ENCODE measurements around the gene MPP3.

Gene MPP3

DNA sequence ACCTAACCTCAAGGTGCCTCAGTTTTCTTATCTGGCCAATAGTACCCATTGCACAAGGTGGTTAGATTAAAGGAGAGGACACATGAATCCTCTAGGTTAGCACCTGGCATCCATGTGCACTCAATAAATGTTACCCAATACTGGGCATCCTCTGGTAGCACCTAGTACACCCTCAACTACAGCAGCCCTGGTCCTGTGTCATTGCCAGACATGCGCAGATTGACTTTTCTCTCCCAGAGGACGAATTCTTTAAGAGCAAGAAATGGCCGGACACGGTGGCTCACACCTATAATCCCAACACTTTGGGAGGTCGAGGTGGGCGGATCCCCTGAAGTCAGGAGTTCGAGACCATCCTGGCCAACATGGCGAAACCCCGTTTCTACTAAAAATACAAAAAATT lies 61.5 kb downstream of the MPP3 start:
- H3K4me3 ChIP-seq (ENCODE audit: low read depth, low read length) = no peak overlapping the region
- no peak for DNase-seq (ENCODE audit: low read depth)
- in situ Hi-C loops (cut with HindIII; ENCODE audit: low sequenced_read_pairs) = no loop called here
- TF ChIP-seq, protein P1, sequence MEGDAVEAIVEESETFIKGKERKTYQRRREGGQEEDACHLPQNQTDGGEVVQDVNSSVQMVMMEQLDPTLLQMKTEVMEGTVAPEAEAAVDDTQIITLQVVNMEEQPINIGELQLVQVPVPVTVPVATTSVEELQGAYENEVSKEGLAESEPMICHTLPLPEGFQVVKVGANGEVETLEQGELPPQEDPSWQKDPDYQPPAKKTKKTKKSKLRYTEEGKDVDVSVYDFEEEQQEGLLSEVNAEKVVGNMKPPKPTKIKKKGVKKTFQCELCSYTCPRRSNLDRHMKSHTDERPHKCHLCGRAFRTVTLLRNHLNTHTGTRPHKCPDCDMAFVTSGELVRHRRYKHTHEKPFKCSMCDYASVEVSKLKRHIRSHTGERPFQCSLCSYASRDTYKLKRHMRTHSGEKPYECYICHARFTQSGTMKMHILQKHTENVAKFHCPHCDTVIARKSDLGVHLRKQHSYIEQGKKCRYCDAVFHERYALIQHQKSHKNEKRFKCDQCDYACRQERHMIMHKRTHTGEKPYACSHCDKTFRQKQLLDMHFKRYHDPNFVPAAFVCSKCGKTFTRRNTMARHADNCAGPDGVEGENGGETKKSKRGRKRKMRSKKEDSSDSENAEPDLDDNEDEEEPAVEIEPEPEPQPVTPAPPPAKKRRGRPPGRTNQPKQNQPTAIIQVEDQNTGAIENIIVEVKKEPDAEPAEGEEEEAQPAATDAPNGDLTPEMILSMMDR (IDR thresholded peaks at IDR 0.05; ENCODE audit: low read depth, low read length, missing control alignments) = no peak

DNA sequence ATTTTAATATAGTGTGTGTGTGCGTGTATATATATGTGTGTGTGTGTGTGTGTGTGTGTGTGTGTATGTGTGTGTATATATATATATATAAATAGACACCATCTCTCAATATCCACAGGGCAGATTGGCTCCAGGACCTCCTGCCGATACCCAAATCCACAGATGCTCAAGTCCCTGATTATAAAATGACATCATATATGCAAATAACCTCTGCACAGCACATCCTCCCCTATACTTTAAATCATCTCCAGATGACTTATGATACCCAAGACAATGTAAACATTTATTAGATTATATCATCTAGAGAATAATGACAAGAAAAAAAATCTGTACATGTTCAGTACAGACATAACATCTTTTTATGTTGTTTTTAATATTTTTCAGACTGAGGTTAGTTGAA lies 62.0 kb downstream of the MPP3 start:
- TF ChIP-seq, protein P1 (IDR thresholded peaks at IDR 0.05; ENCODE audit: low read depth, low read length, missing control alignments) = no peak
- in situ Hi-C loops (cut with HindIII; ENCODE audit: low sequenced_read_pairs) = no loop called here
- no peak for DNase-seq (ENCODE audit: low read depth)

DNA sequence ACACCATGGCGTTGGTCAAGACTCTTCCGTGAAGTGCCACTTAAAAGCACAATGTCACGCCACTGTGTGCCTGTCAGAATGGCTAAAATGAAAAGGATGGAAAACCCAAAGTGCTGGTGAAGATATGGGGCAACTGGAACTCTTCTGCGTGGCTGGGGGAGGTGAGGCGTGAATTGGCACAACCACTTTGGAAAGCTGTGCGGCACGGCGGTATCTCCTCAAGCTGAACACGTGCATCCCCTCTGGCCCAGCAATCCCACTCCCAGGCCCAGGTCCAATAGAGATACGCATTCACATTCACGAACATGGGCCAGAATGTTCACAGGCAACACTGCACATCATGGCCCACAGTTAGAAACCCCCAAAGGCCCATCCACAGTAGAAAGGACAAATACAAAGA lies 63.1 kb downstream of the MPP3 start:
- no peak overlapping the region for H3K4me3 ChIP-seq (ENCODE audit: low read depth, low read length)
- no peak for DNase-seq (ENCODE audit: low read depth)
- TF ChIP-seq, protein P1 (IDR thresholded peaks at IDR 0.05; ENCODE audit: low read depth, low read length, missing control alignments) = no peak
- in situ Hi-C loops (cut with HindIII; ENCODE audit: low sequenced_read_pairs) = no loop called here

More for the DNA sequence above, 62.0 kb downstream of the MPP3 start:
- no peak overlapping the region for H3K4me3 ChIP-seq (ENCODE audit: low read depth, low read length)

DNA sequence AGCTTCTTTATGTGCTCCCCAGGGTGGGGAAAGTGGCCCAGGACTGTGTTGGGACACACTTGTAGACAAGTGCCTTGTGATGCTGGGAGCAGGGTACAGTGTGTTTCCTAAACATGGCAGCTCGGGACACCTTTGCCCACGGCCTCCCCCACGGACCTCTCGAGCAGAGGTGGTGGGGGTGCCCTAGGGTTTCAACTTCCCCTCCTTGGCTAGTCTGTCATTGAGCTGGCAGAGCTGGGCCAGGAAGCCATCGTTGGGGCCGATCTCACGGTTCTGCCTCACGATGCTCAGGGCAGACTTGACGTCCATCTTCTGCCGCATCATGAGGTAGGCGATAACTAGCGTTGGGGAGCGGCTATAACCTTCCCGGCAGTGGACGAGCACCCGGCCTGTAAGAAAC lies 63.5 kb downstream of the MPP3 start:
- TF ChIP-seq, protein P1 (IDR thresholded peaks at IDR 0.05; ENCODE audit: low read depth, low read length, missing control alignments) = no peak
- DNase-seq (ENCODE audit: low read depth) = no peak
- in situ Hi-C loops (cut with HindIII; ENCODE audit: low sequenced_read_pairs) = no loop called here
- H3K4me3 ChIP-seq (ENCODE audit: low read depth, low read length) = no peak overlapping the region

DNA sequence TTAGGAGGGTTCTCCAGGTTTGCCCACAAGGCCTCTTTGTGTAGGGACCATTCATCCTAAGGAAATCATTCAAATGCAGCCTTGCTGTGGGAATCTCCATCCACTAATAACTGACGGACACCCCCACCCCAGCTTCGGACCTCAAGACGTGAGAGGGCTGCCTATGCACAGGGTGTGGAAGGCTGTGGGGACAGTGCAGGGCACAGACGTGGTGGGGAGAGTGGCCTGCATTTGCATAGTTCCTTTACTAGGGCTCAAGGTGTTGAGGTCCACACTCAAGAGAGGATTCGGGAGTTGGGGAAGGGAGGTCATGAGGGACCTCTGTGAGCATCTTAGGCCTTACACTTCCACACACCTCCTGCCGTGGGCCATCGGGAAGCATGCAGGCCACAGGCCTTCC lies 64.0 kb downstream of the MPP3 start:
- no peak for DNase-seq (ENCODE audit: low read depth)

DNA sequence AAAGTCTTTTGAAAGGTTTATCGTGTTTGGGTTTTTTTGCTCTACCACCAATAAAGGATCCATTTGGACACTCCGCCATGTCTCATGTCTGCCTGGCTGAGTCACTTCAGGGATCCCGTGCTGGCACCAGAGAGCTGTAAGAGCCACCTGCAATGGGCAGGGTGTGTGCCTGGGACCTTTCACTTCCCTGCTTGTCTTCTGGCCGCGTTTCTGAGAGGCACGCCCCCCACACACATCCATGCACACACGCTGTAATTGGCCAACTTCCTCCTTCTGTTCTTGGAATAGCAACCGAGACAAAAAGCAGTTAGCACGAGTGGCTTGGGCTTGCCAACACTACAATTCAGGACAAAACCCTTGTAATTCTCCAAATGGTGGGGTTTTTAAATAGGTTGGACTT lies 64.6 kb downstream of the MPP3 start:
- TF ChIP-seq, protein P1 (IDR thresholded peaks at IDR 0.05; ENCODE audit: low read depth, low read length, missing control alignments) = no peak
- in situ Hi-C loops (cut with HindIII; ENCODE audit: low sequenced_read_pairs) = no loop called here
- DNase-seq (ENCODE audit: low read depth) = no peak

More for the DNA sequence above, 64.0 kb downstream of the MPP3 start:
- H3K4me3 ChIP-seq (ENCODE audit: low read depth, low read length) = no peak overlapping the region
- TF ChIP-seq, protein P1 (IDR thresholded peaks at IDR 0.05; ENCODE audit: low read depth, low read length, missing control alignments) = no peak
- in situ Hi-C loops (cut with HindIII; ENCODE audit: low sequenced_read_pairs) = no loop called here

DNA sequence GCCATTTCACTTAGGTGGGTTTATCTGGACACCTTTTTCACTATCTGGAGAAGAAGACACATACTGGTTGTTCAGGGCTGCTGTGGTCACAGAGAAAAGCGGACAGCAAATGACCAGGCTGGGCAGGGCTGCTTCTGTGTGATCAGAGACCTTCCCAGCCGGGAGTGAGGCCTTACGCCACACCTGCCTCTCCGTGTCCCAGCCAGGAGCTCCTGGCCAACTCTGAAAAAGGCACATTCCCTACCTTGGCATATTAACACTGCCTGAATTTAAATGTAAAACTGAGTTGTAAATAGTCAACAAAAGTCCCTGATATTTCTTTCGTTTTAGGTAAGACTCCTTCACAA lies 65.3 kb downstream of the MPP3 start:
- in situ Hi-C loops (cut with HindIII; ENCODE audit: low sequenced_read_pairs) = no loop called here
- no peak for DNase-seq (ENCODE audit: low read depth)
- H3K4me3 ChIP-seq (ENCODE audit: low read depth, low read length) = no peak overlapping the region
- TF ChIP-seq, protein P1 (IDR thresholded peaks at IDR 0.05; ENCODE audit: low read depth, low read length, missing control alignments) = no peak

More for the DNA sequence above, 64.6 kb downstream of the MPP3 start:
- H3K4me3 ChIP-seq (ENCODE audit: low read depth, low read length) = no peak overlapping the region

Measured in astrocyte of the cerebellum (primary cell).